ENCODE results near the gene ZNF556.

- no peak for TF ChIP-seq CTCF (IDR thresholded peaks at IDR 0.05; ENCODE audit: insufficient read depth, low read length)
- no peak for TF ChIP-seq REST (IDR thresholded peaks at IDR 0.05; ENCODE audit: insufficient replicate concordance, low read depth)
- no peak for TF ChIP-seq POLR2AphosphoS5 (IDR thresholded peaks at IDR 0.05; ENCODE audit: low read depth)
- no peak for TF ChIP-seq GABPA (IDR thresholded peaks at IDR 0.05; ENCODE audit: low read depth)
- TF ChIP-seq SPI1 (IDR thresholded peaks at IDR 0.05; ENCODE audit: borderline replicate concordance, low read depth), result no peak
These were observed 29.7 kb upstream of the ZNF556 start for GRCh38 chr19:2837430-2837829.

Data from HL-60 (cell line).